A549 treated with ZK216348 at 1 μM for 4 hours (cell line): ENCODE results near the gene FAM193B. TPM values are rescaled to one million over a fixed set of nuclear protein-coding genes. Genes with fewer than 3 reads are reported as not detected.

Experiments
- total RNA-seq: library from RNA; stranded (reverse); fragments of 200-300 nt; extraction: Qiagen RNA extraction; gene quantifications from 5 replicates; pipeline ENCODE4 v1.2.3, GENCODE V29; 2022; ENCODE audit warnings: low read depth

FAM193B gene
- total RNA-seq = 16.2 to 38.0 TPM (median 33.9 TPM) in 5 replicates

DNA sequence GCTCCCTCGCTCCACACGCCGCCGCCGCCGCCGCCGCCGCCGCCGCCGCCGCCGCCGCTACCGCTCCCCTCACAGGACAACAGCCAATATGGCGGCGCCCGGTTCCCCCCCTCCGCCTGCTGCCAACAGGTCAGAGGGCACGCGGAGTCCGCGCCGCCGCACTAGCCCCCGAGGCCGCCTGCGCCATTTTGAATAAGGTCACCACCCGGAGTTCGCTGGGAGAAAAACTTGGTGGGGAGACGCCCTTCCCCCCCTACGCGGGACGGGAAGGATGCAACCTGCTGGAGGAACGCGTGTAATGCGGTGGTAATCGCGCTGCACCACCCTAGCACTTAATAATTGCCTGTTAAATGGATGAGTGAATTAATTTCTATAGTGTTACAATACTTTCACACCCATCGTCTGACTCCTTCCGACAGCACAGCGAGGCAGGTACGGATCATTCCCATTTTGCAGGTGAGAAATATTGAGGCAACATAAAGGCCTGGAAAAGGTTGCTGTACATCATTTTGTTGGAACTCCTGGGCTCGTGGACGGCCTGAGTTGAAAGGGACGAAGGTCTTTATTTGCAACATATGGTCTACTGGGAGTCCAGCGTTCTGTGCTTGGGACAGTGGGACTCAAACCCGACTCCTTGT is at the start of gene FAM193B:
Gene FAM193B, minus strand, starts transcription at position 90 of the 638 bp plus-strand sequence. CDS start 105 bp downstream, outside the sequence.

DNA sequence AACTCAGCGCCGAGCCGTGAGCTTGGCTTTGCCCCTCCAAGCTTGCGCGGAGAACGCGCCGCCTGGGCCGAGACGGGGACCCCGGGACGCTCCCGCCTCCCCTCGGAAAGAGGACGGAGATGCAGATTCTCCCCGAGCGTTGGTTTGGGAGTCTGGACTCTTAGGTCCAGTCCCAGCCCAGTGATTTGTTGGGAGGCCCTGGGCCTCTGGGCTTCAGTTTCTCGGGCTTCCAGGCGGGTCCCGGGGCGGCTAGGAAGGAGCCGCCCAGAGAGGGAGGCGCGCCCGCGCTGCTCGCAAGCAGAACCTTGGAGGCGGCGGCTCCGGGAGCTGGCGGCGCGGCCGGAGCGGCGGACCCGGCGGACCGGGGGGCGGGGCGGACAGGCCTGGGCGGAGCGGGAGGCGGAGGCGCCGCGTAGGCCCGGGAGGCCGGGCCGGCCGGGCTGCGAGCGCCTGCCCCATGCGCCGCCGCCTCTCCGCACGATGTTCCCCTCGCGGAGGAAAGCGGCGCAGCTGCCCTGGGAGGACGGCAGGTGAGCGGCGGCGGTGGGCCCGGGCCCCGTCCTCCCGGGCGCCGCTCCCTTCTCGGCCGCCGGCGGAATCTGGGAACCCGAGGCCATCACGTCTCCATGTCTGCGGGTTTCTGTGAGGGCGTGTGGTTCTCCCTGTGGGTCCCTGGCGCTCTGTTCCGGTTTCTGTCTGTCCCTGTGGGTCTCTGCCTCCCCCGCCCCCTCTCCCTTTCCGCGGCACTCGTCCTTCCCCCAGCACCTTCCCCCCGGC is 45.6 kb upstream of the FAM193B start, which contains the start of gene B4GALT7:
Gene B4GALT7, plus strand, starts transcription at position 402 of the 777 bp plus-strand sequence. Its CDS starts 79 bp downstream, at position 481.

DNA sequence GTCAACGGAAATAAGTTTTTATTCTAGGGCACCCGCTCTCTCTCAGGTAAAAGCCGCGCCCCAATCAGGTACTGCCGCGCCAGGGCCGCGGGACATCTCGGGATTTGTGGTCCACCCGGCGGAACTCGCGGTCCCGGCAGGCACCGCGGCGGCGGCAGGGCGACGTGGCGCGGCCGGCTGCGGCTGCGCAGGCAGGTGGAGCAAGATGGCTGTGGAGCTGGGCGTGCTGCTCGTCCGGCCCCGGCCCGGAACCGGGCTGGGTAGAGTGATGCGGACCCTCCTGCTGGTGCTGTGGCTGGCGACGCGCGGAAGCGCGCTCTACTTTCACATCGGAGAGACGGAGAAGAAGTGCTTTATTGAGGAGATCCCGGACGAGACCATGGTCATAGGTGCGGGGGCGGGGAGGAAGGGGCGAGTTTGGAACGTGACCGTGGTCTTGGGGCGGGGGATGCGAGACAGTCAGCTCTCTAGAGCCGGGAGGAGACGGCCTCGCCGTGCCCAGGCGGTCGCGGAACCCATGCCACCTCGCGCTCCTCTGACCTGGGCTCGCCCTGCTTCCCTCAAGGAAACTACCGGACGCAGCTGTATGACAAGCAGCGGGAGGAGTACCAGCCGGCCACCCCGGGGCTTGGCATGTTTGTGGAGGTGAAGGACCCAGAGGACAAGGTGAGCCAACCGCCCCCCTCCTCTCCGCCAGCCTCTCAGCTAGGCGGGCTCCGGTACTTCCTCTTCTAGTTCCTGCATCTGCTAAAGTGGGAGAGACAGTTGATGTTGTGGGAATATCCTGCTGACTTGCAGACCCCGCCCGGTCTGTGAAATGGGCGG is 37.9 kb upstream of the FAM193B start, which contains the start of gene TMED9:
Gene TMED9, plus strand, starts transcription at position 194 of the 825 bp plus-strand sequence. Its CDS starts 12 bp downstream, at position 206.

DNA sequence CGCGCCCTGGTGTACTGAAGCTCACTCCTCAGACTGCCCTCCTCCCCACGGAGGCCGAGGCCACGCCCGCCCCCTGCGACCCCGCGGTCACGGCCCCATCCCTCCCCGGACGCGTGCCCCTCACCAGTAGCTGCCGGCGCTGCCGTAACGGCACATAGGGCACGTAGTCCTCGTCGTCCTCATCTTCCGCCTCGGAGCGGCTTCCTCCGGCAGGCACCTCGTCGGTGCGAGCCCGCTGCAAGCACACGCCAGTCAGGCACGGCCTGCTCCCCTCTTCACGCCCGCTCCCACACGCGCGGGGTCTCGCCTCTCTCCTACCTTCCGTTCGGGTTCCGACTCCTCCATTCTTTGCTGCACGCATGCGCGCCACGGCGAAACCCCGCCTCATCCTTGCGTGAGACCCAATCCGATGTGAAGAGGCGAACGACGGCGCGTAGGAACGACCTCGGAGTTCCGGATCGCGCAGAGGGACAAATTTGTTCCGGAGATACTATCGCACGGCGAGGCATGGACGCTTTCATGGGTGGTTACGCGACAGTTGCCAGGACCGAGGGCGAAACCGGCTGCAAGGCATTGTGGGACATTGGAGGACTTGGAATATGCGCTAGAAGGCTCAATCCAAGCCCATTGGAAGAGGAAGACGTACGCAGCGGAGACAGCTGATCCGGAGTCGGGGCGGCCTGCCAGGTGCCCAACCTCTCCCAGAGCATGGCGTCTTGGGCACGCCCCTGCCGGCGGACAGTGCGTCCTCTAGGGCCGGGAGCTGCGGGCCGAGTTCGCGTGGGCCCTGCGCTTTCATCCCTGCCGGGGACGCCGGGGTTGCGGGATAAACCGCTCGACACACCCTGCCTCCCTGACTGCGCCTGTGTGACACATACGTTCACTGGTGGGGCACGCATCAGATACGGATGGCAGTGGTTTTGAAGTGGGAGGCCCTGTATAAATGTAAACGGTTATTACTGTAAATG is 37.5 kb downstream of the FAM193B start, which contains the start of gene DDX41:
Gene DDX41, minus strand, starts transcription at position 361 of the 968 bp plus-strand sequence. Its CDS starts 16 bp downstream, at position 345.

DNA sequence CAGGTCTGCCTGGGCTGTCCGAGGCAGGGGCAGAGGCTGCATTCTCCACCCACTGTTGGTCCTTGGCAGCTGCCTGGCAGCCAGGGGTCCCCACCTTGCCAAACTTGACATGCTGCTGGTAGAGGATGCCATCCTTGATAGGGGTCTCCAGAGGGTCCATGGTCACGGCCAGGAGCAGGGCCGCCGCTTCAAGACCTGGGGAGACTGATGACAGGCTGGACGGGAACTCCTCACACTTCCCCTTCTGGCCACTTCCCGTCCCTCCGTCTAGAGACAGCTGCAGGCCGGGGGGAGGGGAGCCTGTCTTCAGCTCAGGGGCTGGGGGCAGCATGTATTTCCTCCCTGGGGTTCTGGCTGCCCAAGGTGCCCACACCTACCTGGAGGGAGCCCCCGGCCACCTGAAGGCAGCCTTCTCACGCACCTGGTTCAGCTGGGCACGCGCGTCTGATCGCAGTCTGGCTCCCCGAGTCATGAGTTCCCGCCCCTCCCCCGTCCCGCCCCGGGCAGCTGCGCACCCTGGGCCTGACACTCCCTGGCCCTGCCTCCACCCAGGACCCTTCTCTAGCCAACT is 44.9 kb downstream of the FAM193B start, which contains the start of gene DOK3:
Gene DOK3, minus strand, starts transcription at position 446 of the 571 bp plus-strand sequence. Its CDS starts 286 bp downstream, at position 160.

DNA sequence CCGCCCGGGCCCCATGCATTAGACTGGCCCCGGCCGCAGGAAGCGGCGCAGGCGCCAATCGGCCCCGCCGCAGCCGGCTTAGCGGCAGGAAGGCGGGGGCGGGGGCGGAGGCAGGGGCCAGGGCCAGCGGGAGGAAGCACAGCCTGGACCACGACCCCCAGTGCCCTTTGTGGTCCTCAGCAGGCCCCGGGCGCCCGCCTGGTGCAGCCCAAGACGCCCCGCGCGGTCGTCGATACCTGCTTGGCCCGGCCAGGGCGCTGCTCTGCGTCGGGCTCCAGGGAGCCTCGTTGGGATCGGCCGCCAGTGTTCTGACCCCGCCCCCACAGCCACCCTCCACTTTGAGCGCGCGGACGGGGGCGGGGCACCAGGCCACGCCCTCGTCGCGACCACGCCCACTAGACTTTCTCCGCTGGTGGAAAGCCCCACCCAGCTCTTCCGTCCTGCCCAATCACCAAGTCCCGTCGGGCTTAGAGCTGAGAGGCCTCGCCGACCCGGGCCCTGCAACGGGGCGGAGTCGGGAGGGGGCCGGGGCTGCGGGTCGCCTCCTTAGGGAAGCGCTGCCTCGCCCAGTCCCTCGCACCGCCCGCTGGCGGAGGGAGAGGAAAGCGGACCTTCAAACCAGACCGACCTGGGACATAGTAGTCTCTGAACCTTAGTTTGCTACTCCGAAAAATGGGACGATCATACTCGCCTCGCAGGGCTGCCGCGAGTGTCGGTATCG is 56.9 kb downstream of the FAM193B start, which contains the start of gene PDLIM7:
Gene PDLIM7, minus strand, starts transcription at position 313 of the 721 bp plus-strand sequence. CDS start 1,092 bp downstream, outside the sequence.

DNA sequence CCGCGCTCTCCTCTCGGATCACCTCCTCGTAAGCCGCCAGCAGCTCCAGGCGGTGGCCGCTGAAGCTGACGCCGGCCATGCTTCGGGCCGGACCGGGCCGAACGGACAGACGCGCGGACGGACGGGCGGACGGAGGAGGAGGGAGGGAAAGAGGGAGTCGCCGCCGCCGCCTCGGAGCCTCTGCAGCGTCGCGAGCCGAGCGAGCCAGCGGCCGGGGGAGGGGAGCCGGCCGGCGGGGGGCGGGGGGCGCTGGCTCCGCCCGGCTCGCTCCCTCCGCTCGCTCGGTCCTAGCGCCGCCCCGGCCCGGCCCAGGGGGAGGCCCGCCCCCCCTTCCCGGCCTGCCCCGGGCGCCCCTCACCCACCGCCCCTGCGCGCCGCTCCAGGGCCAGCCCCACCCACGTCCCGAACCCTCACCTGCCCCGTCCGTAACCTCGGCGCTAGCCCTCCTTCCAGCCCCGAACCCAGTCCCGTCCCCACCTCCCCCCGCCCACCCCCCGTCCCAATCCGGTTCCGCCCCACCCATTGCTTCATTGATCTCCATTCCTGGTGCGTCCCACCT is 80.8 kb downstream of the FAM193B start, which contains the start of gene DBN1:
Gene DBN1, minus strand, starts transcription at position 192 of the 559 bp plus-strand sequence. Its CDS starts 113 bp downstream, at position 79.

Other genes with a start within 250 kb of the FAM193B start
- gene MXD3, start 242.7 kb downstream of the FAM193B start, total RNA-seq = 9.4 to 21.9 TPM (median 17.1 TPM) in 5 replicates
- 160 to 242 TPM (median 196 TPM) in 5 replicates for gene LMAN2, start 202.9 kb downstream of the FAM193B start, total RNA-seq
- 4.3 to 6.5 TPM (median 5.0 TPM) in 5 replicates for gene RGS14, start 196.6 kb downstream of the FAM193B start, total RNA-seq
- not detected in 5 replicates for gene SLC34A1, start 170.1 kb downstream of the FAM193B start, total RNA-seq
- not detected in 5 replicates for gene PFN3, start 153.9 kb downstream of the FAM193B start, total RNA-seq
- 11.6 to 25.9 TPM (median 23.8 TPM) in 5 replicates for gene F12, start 145.0 kb downstream of the FAM193B start, total RNA-seq
- gene GRK6, start 127.9 kb downstream of the FAM193B start, total RNA-seq = 19.0 to 28.3 TPM (median 25.2 TPM) in 5 replicates
- 12.4 to 41.6 TPM (median 34.4 TPM) in 5 replicates for gene PRR7, start 107.7 kb downstream of the FAM193B start, total RNA-seq
- gene DBN1, start 80.9 kb downstream of the FAM193B start, total RNA-seq = 44.4 to 81.4 TPM (median 67.6 TPM) in 5 replicates
- gene PDLIM7, start 57.0 kb downstream of the FAM193B start, total RNA-seq = 65.0 to 100 TPM (median 76.8 TPM) in 5 replicates
- 1.6 to 5.5 TPM (median 4.2 TPM) in 5 replicates for gene DOK3, start 44.7 kb downstream of the FAM193B start, total RNA-seq
- 89.5 to 135 TPM (median 113 TPM) in 5 replicates for gene DDX41, start 37.6 kb downstream of the FAM193B start, total RNA-seq
- 267 to 288 TPM (median 273 TPM) in 5 replicates for gene TMED9, start 37.6 kb upstream of the FAM193B start, total RNA-seq
- gene B4GALT7, start 45.6 kb upstream of the FAM193B start, total RNA-seq = 11.6 to 29.9 TPM (median 27.6 TPM) in 5 replicates
- not detected in 5 replicates for gene FAM153A, start 228.3 kb upstream of the FAM193B start, total RNA-seq